T-helper 1 cell treated with Interleukin-12 subunit alpha and Interleukin-12 subunit beta and Interleukin-4 antibody, amounts not matched to agents 30 μg/mL and 1 μg/mL, for 36 hours (primary cell): ENCODE data around the gene TMEM119.
A peak's percentile ranks its signal among the peaks of the same experiment; 100 is the strongest.

ENCODE experiments used
- H3K27ac Mint-ChIP-seq: one replicate; pipeline ENCODE4 v1.8.0; 2021; ENCODE audit warnings: mild to moderate bottlenecking, mixed read lengths
- H3K27me3 Mint-ChIP-seq: one replicate; pipeline ENCODE4 v1.8.0; 2021; ENCODE audit warnings: low read depth, mixed read lengths
- H3K36me3 Mint-ChIP-seq: one replicate; pipeline ENCODE4 v1.8.0; 2021; ENCODE audit warnings: low read depth, mixed read lengths
- H3K4me1 Mint-ChIP-seq: one replicate; pipeline ENCODE4 v1.8.0; 2021; ENCODE audit warnings: low read depth, mixed read lengths
- H3K4me3 Mint-ChIP-seq: one replicate; pipeline ENCODE4 v1.8.0; 2021; ENCODE audit warnings: mild to moderate bottlenecking, moderate library complexity, mixed read lengths
- H3K9me3 Mint-ChIP-seq: one replicate; pipeline ENCODE4 v1.8.0; 2021; ENCODE audit warnings: mixed read lengths

Gene TMEM119

DNA sequence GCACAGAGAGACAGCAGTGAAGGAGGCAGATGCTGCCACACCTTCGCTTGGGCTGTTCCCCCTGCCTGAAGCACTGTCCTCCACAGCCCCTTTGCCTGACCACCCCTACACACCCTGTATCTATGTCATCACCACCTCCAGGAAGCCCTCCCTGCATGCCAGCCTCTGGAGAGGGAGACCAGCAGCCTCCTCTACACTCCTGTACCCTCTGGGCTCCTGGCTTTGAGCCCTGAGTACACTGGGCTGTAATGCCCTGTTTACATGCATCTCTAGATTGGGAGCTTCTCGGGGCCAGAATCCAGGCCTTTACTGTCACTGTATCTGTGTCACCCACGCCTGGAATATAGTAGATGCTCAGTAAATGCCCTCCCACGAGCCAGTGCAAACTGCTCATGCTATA, 5.9 kb upstream of the TMEM119 start:
- peaks cover 11% of the 10 kb centered on the region for H3K27me3 Mint-ChIP-seq
- no peaks in the 10 kb centered on the region for H3K36me3 Mint-ChIP-seq
- H3K9me3 Mint-ChIP-seq = peaks cover 5% of the 10 kb centered on the region
- peaks cover 6% of the 10 kb centered on the region for H3K4me1 Mint-ChIP-seq
- H3K27ac Mint-ChIP-seq = no peak overlapping the region
- H3K4me3 Mint-ChIP-seq = no peak overlapping the region

DNA sequence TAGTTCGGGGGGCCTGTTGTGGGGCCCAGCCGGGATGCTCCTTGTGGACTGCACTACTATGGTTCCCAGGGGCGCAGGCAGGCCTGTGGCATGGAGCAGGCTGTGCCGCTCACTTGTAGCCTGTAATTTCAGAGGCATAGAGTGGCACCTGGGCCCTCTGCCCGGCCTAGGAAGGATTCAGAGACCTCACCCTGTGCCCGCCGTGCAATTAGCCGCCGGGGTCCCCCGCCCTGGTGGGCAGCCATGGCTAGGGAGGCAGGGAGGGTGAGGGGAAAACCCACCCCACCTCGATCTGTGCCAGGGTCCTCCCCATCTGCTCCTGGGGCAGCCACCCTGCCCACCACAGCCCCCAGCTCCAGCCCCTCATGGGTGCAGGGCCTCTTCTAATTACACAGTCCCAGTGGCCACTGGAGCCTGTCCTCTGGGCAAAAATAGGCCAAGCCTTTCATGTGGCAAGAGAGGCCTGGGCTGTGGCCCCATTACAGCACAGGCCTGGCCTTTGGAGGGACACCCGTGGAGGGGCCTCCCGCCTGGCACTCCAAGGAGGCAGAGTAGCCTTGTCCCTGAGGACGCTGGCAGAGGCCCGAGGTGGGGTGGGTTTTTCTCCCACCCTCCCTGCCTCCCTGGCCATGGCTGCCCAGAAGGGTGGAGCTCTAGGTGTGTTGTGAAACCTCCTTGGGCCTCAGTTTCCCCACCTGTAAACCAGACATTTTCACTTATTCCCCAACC, 5.3 kb upstream of the TMEM119 start:
- peaks cover 11% of the 10 kb centered on the region for H3K27me3 Mint-ChIP-seq
- H3K4me3 Mint-ChIP-seq = no peak overlapping the region
- peaks cover 5% of the 10 kb centered on the region for H3K9me3 Mint-ChIP-seq
- no peaks in the 10 kb centered on the region for H3K36me3 Mint-ChIP-seq
- H3K27ac Mint-ChIP-seq = no peak overlapping the region
- peaks cover 6% of the 10 kb centered on the region for H3K4me1 Mint-ChIP-seq

DNA sequence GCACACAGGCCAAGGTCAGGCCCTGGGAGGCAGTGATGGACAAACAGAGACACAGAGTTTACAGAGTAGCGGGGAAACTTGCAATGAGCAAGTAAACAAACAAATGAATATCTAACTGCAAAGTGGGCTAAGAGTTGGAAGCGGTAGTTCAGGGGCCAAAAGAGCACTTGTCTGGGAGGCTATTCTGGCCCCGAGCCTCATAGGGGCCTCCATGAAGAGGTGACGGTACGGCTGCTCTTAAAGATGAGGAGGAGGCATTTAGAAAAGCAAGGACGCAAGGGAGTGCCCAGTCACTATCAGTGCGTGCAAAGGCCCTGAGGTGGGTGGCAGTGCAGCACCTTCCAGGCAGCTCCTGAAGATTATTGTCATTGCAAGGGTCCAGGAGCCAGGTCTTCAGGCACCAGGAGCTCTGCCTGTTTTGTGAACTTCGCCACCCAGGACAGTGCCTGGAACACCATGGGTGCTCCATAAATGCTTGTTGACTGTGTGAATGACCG, 4.4 kb upstream of the TMEM119 start:
- H3K36me3 Mint-ChIP-seq = no peaks in the 10 kb centered on the region
- H3K27ac Mint-ChIP-seq = peak overlapping the region; percentile 31
- H3K4me3 Mint-ChIP-seq = no peak overlapping the region
- peaks cover 5% of the 10 kb centered on the region for H3K9me3 Mint-ChIP-seq
- peaks cover 8% of the 10 kb centered on the region for H3K27me3 Mint-ChIP-seq
- H3K4me1 Mint-ChIP-seq = peaks cover 6% of the 10 kb centered on the region

DNA sequence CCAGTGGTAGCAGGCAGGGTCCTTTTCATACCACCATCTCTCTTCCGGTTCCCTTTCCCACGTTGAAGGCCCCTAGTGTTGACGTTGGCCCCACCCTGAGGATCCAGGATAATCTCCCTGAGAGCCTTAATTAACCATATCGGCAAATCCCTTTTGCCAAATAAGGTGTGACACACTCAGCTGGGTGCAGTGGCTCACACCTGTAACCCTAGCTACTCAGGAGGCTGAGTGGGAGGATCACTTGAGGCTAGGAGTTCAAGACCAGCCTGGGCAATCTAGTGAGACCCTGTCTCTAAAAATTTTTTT, 2.8 kb upstream of the TMEM119 start:
- H3K27me3 Mint-ChIP-seq = peaks cover 8% of the 10 kb centered on the region
- no peaks in the 10 kb centered on the region for H3K36me3 Mint-ChIP-seq
- peaks cover 4% of the 10 kb centered on the region for H3K9me3 Mint-ChIP-seq
- peaks cover 4% of the 10 kb centered on the region for H3K4me1 Mint-ChIP-seq
- H3K4me3 Mint-ChIP-seq = no peak overlapping the region
- H3K27ac Mint-ChIP-seq = no peak overlapping the region

DNA sequence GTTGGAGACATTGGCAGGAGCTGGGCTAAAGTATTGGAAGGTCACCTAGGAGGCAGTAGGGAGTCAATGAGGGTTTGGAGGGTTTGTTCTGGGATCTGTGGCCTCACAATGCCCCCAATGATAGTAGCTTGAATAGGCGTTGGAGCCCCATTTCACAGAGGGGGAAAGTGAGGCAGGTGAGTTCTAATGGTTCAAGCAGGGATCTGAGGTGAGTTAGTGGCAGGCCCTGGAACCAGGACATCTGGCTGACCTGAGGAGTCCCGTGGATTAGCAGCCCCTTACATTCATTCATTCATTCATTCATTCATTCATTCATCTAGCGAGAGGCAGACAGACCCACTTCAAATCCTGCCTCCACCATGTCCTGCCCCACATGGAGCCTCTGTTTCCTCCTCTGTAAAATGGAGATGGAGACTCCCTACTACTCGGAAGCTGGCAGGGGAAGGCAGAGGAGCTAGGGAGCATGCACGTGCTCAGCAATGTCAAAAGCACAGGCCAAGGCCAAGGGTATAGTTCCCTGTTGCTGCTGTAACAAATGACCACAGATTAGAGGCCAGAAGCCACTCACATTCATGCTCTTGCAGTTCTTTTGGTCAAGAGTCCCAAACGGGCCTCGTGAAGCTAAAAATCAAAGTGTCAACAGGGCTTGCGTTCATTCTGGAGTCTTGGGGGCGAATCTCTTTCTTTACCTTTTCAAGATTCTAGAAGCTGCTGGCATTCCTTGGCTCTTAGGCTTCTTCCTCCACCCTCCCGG, 2.2 kb upstream of the TMEM119 start:
- H3K27me3 Mint-ChIP-seq = peaks cover 8% of the 10 kb centered on the region
- no peaks in the 10 kb centered on the region for H3K36me3 Mint-ChIP-seq
- H3K9me3 Mint-ChIP-seq = no peaks in the 10 kb centered on the region
- H3K4me3 Mint-ChIP-seq = no peak overlapping the region
- no peaks in the 10 kb centered on the region for H3K4me1 Mint-ChIP-seq
- no peak overlapping the region for H3K27ac Mint-ChIP-seq

DNA sequence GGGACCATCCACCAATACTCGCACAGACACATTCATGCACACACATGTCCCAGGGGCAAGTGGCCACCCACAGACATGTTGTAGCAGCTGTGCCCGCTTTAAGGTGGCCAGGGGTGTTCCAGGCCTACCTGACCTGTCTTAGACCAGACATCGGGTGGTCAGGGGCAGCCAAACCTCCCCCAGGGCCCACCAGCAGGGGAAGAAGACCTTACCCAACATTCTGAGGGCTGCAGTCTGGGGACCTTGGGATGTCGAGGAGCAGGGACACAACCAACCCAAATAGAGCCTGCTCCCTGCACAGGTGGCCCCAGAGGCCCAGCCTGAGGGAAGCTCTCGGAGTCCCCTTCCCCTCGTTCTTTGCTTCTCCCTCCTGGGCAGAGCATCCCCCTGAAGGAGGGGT, 1.7 kb upstream of the TMEM119 start:
- no peaks in the 10 kb centered on the region for H3K4me1 Mint-ChIP-seq
- no peaks in the 10 kb centered on the region for H3K36me3 Mint-ChIP-seq
- peaks cover 3% of the 10 kb centered on the region for H3K27me3 Mint-ChIP-seq
- no peaks in the 10 kb centered on the region for H3K9me3 Mint-ChIP-seq
- no peak overlapping the region for H3K27ac Mint-ChIP-seq
- H3K4me3 Mint-ChIP-seq = no peak overlapping the region

DNA sequence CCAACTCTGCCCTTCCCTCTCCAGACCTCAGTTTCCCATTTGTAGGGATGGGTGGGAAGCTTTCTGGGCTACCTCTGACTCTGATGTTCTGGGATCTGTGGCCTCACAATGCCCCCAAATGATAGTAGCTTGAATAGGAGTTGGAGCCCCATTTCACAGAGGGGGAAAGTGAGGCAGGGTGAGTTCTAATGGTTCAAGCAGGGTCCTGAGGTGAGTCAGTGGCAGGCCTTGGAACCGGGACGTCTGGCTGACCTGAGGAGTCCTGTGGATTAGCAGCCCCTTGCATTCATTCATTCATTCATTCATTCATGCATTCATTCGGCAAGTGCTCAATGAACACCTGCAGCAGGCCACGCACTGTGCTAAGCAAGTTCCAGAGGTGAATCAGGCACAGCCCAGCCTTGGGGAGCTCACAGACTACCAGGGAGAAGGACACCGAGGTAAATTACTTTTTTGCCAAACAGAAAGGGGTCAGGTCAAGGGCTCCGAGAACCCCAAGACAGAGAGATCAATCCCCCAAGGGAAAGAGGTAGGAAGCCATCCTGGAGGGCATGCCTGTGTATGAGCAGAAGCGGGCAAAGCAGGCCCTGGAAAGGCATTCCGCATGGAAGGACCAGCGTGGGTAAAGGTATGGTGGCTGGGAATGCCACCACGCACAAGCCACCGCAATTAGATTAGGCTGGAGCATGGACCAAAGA, 818 bp upstream of the TMEM119 start:
- Mint-ChIP-seq H3K4me1 (no peaks in the 10 kb centered on the region), H3K4me3 (no peak overlapping the region), H3K36me3 (no peaks in the 10 kb centered on the region), H3K27me3 (peaks cover 3% of the 10 kb centered on the region), H3K27ac (no peak overlapping the region), H3K9me3 (no peaks in the 10 kb centered on the region)

DNA sequence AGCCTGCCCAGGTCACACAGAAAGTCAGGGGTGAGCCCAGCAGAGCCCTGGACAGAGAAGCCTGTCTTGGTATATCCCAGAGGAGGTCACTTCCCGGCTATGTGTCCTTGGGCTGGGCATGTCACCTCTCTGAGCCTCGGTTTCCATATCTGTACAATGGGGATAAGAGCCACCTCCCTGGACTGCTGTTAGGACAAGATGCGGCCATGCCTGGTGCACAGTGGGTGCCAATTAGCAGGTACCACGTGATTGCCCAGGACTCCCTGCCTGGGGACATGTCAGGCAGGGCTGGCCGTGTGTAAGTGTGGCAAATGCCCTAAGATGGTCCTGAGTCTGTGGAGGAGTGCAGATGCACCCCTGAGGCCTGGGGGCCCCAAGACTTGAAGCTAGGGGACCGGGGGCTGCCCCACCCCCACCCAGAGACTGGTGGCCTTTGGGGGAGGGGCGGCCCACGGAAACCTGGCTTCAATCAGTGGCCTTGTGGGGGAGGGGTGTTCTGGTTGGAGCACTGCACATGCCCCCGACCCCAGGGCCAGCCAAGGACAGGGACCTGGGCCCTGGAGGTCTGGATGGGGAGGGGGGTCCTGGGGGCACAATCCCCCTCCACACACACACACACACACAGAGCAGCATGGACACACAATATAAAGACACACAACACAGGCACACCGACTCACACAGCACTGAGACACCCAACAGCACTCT, 878 bp downstream of the TMEM119 start:
- Mint-ChIP-seq H3K27ac (no peak overlapping the region), H3K4me3 (no peak overlapping the region), H3K36me3 (no peaks in the 10 kb centered on the region), H3K9me3 (no peaks in the 10 kb centered on the region), H3K4me1 (no peaks in the 10 kb centered on the region), H3K27me3 (peaks cover under 1% of the 10 kb centered on the region)

DNA sequence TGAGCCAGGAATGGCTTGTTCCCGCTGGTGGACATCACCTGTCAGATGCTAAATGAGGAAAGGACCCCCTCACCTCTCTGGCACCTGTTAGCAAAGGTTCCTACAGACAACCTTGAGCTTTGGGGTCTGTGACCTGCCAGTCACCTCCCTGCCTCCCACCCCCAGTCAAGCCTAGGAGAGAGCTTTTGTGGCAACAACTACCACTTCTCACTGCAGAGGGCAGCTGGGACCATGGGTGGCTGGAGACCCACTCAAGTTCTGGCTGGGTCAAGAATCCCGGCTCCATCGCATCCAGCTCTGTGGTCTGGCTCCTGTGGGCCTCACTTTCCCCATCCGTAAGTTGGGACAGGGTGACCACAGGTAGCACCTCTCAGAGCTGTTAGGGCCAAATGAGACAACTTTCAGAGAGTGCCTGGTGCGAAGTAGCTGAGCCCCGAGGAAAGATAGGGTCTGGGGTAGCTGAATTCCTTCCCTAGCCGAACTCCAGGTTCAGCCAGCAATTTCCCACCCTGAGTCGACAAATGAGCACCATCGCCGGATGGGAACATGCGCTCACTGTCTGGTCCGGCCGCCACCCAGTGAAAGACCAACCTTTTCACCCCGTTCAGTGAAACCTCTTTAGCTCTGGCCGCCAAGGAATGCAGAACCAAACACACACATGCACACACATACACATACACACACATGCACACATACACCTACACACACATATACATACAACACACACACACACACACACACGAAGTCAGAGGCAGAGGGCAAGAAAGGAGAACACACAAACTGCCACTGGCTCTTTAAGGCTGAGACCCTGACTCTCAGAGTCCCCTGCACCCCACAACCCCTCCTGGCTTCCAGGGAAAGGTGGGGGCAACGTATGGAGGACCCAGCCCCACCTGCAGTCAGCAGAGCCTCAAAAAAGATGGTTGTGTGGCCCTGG, 1.9 kb downstream of the TMEM119 start:
- no peaks in the 10 kb centered on the region for H3K36me3 Mint-ChIP-seq
- no peaks in the 10 kb centered on the region for H3K27me3 Mint-ChIP-seq
- no peaks in the 10 kb centered on the region for H3K4me1 Mint-ChIP-seq
- no peaks in the 10 kb centered on the region for H3K9me3 Mint-ChIP-seq
- no peak overlapping the region for H3K4me3 Mint-ChIP-seq
- no peak overlapping the region for H3K27ac Mint-ChIP-seq

DNA sequence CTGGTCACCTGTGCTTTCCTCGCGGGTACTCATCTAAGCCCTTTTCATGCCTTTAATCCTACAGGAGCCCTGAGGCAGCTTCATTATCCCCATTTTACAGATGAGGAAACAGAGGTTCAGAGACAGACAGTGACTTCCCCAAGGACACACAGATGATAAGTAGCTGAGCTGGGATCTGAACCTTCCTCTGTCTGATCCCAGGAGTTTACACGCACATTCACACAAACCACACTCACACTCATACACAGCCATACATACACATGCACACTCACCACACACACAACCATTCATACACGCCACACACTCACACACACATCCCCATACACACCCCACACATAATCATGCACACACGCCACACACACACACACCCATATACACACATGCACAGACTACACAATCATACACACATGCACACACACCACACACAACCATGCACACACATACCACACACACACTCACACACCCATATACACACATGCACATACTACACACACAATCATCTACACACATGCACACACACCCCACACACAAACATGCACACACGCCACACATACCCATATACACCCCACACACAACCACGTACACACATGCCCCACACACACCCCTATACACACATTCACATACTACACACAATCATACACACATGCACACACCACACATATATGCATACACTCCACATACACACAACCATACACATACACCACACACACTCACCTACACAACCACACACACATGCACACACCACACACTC, 2.7 kb downstream of the TMEM119 start:
- no peaks in the 10 kb centered on the region for H3K9me3 Mint-ChIP-seq
- H3K4me1 Mint-ChIP-seq = no peaks in the 10 kb centered on the region
- H3K27ac Mint-ChIP-seq = no peak overlapping the region
- H3K4me3 Mint-ChIP-seq = no peak overlapping the region
- no peaks in the 10 kb centered on the region for H3K36me3 Mint-ChIP-seq
- H3K27me3 Mint-ChIP-seq = no peaks in the 10 kb centered on the region

DNA sequence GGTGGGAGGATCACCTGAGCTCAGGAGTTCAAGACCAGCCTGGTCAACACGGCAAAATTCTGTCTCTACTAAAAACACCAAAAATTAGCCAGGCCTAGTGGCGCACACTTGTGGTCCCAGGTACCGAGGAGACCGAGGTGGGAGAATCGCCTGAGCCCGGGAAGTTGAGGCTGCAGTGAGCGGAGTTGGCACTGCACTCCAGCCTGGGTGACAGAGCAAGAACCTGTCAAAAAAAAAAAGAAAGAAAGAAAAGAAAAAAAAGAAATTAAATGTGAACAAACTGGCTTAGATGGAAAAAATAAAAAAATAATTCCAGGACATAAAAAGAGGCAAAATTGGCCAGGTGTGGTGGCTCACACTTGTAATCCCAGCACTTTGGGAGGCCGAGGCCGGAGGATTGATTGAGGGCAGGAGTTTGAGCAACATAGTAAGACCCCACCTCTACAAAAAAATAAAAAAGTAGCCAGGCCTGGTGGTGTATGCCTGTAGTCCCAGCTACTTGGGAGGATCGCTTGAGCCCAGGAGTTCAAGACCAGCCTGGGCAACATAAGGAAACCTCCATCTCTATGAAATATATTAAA, 3.5 kb downstream of the TMEM119 start:
- H3K9me3 Mint-ChIP-seq = no peaks in the 10 kb centered on the region
- H3K27me3 Mint-ChIP-seq = no peaks in the 10 kb centered on the region
- H3K4me1 Mint-ChIP-seq = no peaks in the 10 kb centered on the region
- H3K4me3 Mint-ChIP-seq = no peak overlapping the region
- H3K27ac Mint-ChIP-seq = no peak overlapping the region
- H3K36me3 Mint-ChIP-seq = no peaks in the 10 kb centered on the region

DNA sequence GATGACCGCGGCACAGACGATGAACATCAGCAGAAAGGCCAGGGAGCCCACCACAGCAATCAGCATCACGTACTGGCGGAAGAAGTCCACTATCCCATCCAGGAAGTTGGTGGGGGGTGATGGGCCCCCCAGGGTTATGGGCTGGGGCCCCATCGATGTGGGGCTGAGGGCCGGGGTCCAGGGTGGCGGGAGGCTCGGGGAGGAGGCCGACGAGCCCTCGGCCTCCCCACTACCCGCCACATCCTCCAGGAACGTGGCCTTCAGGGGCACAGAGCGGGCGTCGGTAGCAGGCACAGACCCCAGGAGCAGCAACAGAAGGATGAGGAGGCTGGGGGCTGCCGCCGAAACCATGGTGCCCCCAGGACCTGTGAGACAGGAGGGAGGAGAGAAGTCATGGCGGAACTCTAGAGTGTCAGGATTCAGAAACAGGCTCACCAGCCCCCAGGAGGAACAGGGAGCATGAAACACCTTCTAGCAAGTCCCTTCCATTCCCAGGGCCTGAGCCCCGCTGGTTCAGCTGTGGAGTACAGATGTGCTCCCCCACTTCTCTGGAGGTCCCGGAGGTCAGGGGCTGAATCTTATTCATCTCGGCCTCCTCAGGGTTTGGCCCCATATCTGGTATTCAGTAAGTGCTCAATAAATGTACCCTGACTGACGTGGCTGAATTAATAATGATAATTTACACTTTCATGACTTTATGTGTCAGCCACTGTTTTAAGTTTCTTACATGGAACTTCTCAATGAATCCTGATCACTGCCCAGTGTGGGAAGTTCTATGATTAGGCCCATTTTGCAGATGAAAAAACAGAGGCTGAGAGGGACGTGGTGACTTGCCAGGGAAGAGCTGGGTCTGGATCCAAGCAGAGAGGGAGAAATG, 5.6 kb downstream of the TMEM119 start:
- Mint-ChIP-seq H3K27ac (no peak overlapping the region), H3K36me3 (no peaks in the 10 kb centered on the region), H3K4me3 (no peak overlapping the region), H3K27me3 (no peaks in the 10 kb centered on the region), H3K4me1 (no peaks in the 10 kb centered on the region), H3K9me3 (no peaks in the 10 kb centered on the region)
